GM18520 (cell line): Measurements from ENCODE around the gene CYP2A6.

ENCODE experiments used
- ATAC-seq: cut with Tn5 transposase; IDR thresholded peaks from one replicate; pipeline ENCODE4 v1.9.1; 2021; ENCODE audit not compliant: unreplicated experiment

Gene CYP2A6

GRCh38 chr19:40803857-40804782, 46.1 kb downstream of the CYP2A6 start:
- no peak for ATAC-seq

DNA sequence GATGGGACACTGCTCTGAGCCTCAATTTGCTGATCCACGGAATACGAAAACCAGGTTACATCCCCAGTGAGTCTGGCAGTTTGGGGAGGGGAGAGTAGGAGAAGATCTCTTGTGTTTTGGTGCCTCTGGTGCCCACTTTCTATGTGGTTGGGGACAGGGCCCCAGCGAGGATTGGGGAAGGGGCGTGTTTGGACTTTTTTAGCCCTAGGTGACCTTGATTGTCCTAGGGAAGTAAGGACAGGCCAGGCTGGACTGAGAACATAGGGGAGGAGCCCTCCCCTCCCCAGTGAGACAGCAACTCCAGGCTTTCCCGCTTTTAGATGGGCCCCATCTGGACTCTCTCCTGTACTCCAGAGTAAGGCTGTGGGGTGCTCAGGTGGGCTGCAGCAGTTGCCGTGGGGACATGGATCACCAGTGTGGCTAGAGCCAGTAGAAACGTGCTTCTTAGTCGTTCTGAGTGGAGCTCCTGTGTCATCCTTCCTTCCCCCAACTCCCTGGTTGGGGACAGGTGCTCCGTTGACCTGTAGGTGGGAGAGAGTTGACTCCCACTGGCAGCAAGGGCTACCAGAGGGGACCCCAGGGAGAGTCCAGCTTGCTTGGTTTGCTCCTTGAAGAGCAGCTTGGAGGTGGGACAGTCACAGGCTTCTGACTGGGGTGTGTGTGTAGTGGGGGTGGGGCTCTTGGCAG, 46.9 kb downstream of the CYP2A6 start:
- no peak for ATAC-seq

- ATAC-seq, result no peak
These were observed 47.7 kb downstream of the CYP2A6 start for GRCh38 chr19:40802300-40803169.

GRCh38 chr19:40801426-40802299, 48.6 kb downstream of the CYP2A6 start:
- ATAC-seq, result no peak

- ATAC-seq, result no peak
These were observed 49.3 kb downstream of the CYP2A6 start for GRCh38 chr19:40800997-40801377.

- ATAC-seq, result no peak
These were observed 49.8 kb downstream of the CYP2A6 start for GRCh38 chr19:40800339-40800996.

DNA sequence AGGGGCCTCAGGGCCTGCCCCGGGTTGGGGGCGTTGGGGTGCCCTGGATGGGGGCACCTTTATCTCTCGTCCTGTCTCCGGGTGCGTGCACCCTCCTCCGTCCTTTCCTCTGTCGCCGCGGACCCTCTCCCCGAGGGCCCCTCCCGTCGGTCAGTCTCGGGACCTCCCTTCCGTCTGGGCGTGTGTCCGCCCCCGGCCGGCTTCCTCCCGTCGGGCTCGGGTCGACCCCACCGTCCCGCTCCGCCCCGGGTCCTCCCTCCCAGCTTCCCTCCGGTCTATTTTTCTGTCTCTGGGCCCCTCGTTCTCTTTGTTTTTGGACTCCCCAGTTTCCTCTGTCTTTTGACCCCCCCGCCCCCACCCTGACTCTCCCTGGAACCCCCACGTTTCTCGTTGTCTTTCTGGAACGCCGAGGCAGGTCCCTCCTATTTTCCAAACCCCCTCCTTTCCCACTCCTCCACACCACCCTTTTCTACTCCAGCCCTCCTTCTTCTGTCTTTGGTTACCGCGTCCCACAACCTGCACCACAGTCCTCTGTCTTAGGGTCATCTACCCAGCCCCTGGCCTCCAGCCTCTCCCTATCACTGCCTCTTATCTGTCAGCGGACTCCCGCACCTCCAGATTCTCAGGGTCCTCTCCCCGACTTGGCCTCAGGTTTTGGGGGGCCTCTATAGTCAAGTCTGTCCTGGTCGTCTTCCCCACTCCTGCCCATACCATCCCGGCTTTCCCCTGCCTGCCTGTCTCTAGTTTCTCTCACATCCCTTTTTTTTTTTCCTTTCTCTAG, 50.5 kb downstream of the CYP2A6 start:
- no peak for ATAC-seq

- peak; percentile 64 for ATAC-seq
These were observed 51.3 kb downstream of the CYP2A6 start, which contains the start of gene EGLN2 for GRCh38 chr19:40798683-40799557. Gene EGLN2 (plus strand): TSS chr19:40799191. CDS start chr19:40800573, 1,382 bp downstream.

- peak; percentile 14 for ATAC-seq
These were observed 52.1 kb downstream of the CYP2A6 start for GRCh38 chr19:40797963-40798682.

- ATAC-seq, result no peak
These were observed 52.9 kb downstream of the CYP2A6 start for GRCh38 chr19:40797166-40797962.
